ENCODE measurements around the gene MYOG.

The MYOG gene

GRCh38 chr1:203033287-203033686 is 52.5 kb downstream of the MYOG start:
- TF ChIP-seq CTCF (IDR thresholded peaks at IDR 0.05; ENCODE audit: insufficient read depth, low read length, missing control alignments): no peak

More at GRCh38 chr1:203033287-203033686, 52.5 kb downstream of the MYOG start:
- H3K4me3 ChIP-seq (ENCODE audit: low read depth, low read length): no peak overlapping the region
- POLR2A ChIA-PET: no interaction called here
- no peak for DNase-seq (ENCODE audit: low read depth, low spot score)
- CTCF ChIA-PET: interaction anchor here (11.5 to 14.3 kb wide), 3 partner anchors 139 to 234 kb away, joined by 209 to 392 read pairs (median 392); partner anchors contain the start of gene MYBPH

Data from AG04449 (cell line).